Breast epithelium (tissue), 4 donors: ENCODE data around the gene DDX43. TPM values are rescaled to one million over a fixed set of nuclear protein-coding genes. Genes with fewer than 3 reads are reported as not detected.

Source experiments
- DNase-seq, 2 donors: peaks; one replicate each; pipeline ENCODE4 v3.0.0-alpha.2; 2019; ENCODE audit warnings: low spot score in 2 of 2
- H3K27ac ChIP-seq, 2 donors: fragments of 200-600 bp; sonication (generic) in 1 of 2; one replicate each; pipeline ENCODE4 v1.5.1; 2016 to 2019; ENCODE audit warnings: mild to moderate bottlenecking in 1 of 2
- H3K27me3 ChIP-seq, 2 donors: fragments of 200-600 bp; sonication (generic) in 1 of 2; one replicate each; pipeline versions ENCODE4 v1.5.1 to v1.6.0; 2017 to 2019; ENCODE audit warnings: control low read depth in 1 of 2, mild to moderate bottlenecking in 1 of 2
- H3K36me3 ChIP-seq: fragments of 200-600 bp; one replicate; pipeline ENCODE4 v1.5.1; 2019
- H3K4me1 ChIP-seq, 2 donors: fragments of 200-600 bp; sonication (generic); one replicate each; pipeline ENCODE4 v1.5.1; 2016 to 2019; ENCODE audit warnings: control low read depth in 1 of 2
- H3K4me3 ChIP-seq, 3 donors: fragments of 200-600 bp; sonication (generic); 1 replicate in 2 of 3; 2 replicates in 1 of 3; pipeline ENCODE4 v1.5.1; 2016 to 2019; ENCODE audit warnings: mild to moderate bottlenecking in 3 of 3, moderate library complexity in 2 of 3
- H3K9me3 ChIP-seq, 2 donors: fragments of 200-600 bp; sonication (generic) in 1 of 2; one replicate each; pipeline ENCODE4 v1.5.1; 2016 to 2019; ENCODE audit warnings: control low read depth in 1 of 2
- CTCF ChIP-seq, 3 donors: fragments of 450-650 bp; IDR thresholded peaks; one replicate each; pipeline ENCODE4 v1.5.1; 2016 to 2017; ENCODE audit warnings: antibody characterized with exemption in 3 of 3, mild to moderate bottlenecking in 3 of 3, moderate library complexity in 3 of 3
- POLR2A ChIP-seq: fragments of 450-650 bp; IDR thresholded peaks from one replicate; pipeline ENCODE4 v1.6.1; 2016; ENCODE audit warnings: antibody characterized with exemption, mild to moderate bottlenecking, moderate library complexity
- POLR2AphosphoS5 ChIP-seq, 3 donors: sonication (generic); formaldehyde crosslinking; IDR thresholded peaks; one replicate each; pipeline ENCODE4 v1.6.1; 2017; ENCODE audit warnings: antibody characterized with exemption in 3 of 3
- intact Hi-C: fragments of 100-400 bp; cut with DNase I; formaldehyde crosslinking; loops from one replicate; pipeline ENCODE4 v1.15.1; 2023; ENCODE audit warnings: low total_unique reads
- total RNA-seq, 3 donors: library from RNA; depleted of rRNA; stranded (reverse); fragments of >200 nt; gene quantifications; one replicate each; pipeline ENCODE4 v1.1.0, GENCODE V29; 2016

Gene DDX43
- total RNA-seq, 3 donors from 2014 or later = 1.5 to 5.9 (median 5.0) TPM

GRCh38 chr6:73395875-73396274 is 1.2 kb downstream of the DDX43 start:
- no peak for TF ChIP-seq POLR2A
- TF ChIP-seq POLR2AphosphoS5 (IDR thresholded peaks at IDR 0.05) = no peak
- Histone ChIP-seq H3K9me3 (no peaks in the 10 kb centered on the region), H3K27ac (no peak overlapping the region), H3K27me3 (no peaks in the 10 kb centered on the region), H3K4me3 (no peak overlapping the region), H3K4me1 (no peaks in the 10 kb centered on the region), H3K36me3 (no peaks in the 10 kb centered on the region)
- no peak for DNase-seq
- intact Hi-C loops = no loop called here

- intact Hi-C loops = no loop called here
- Histone ChIP-seq H3K36me3 (no peaks in the 10 kb centered on the region), H3K9me3 (no peaks in the 10 kb centered on the region), H3K4me3 (no peak overlapping the region), H3K4me1 (no peaks in the 10 kb centered on the region), H3K27ac (no peak overlapping the region), H3K27me3 (no peaks in the 10 kb centered on the region)
- TF ChIP-seq POLR2AphosphoS5 (IDR thresholded peaks at IDR 0.05) (no peak), POLR2A (no peak), CTCF (IDR thresholded peaks at IDR 0.05) (no peak)
- no peak for DNase-seq
These were observed 6.0 kb downstream of the DDX43 start for GRCh38 chr6:73400656-73401055.

GRCh38 chr6:73409395-73409794 is 14.8 kb downstream of the DDX43 start:
- Histone ChIP-seq H3K36me3 (no peaks in the 10 kb centered on the region), H3K4me3 (no peak overlapping the region), H3K27me3 (no peaks in the 10 kb centered on the region), H3K9me3 (no peaks in the 10 kb centered on the region), H3K27ac (no peak overlapping the region), H3K4me1 (no peaks in the 10 kb centered on the region)
- DNase-seq = no peak
- TF ChIP-seq CTCF (IDR thresholded peaks at IDR 0.05) (no peak), POLR2AphosphoS5 (IDR thresholded peaks at IDR 0.05) (no peak), POLR2A (no peak)
- intact Hi-C loops = no loop called here

- no peak for DNase-seq
- H3K36me3 ChIP-seq = no peaks in the 10 kb centered on the region
- no peaks in the 10 kb centered on the region for H3K4me1 ChIP-seq
- intact Hi-C loops = no loop called here
- no peak overlapping the region for H3K4me3 ChIP-seq
- TF ChIP-seq POLR2AphosphoS5 (IDR thresholded peaks at IDR 0.05) (no peak), POLR2A (no peak), CTCF (IDR thresholded peaks at IDR 0.05) (no peak)
- H3K27ac ChIP-seq = no peak overlapping the region
- no peaks in the 10 kb centered on the region for H3K27me3 ChIP-seq
- no peaks in the 10 kb centered on the region for H3K9me3 ChIP-seq
These were observed 18.5 kb downstream of the DDX43 start for GRCh38 chr6:73413102-73413501.

GRCh38 chr6:73418081-73418741 is 23.6 kb downstream of the DDX43 start:
- intact Hi-C loops = no loop called here
- no peak overlapping the region for H3K27ac ChIP-seq

More at GRCh38 chr6:73418081-73418741, 23.6 kb downstream of the DDX43 start:
- Histone ChIP-seq H3K4me1 (no peaks in the 10 kb centered on the region), H3K27me3 (no peaks in the 10 kb centered on the region), H3K4me3 (no peak overlapping the region), H3K36me3 (no peaks in the 10 kb centered on the region), H3K9me3 (no peaks in the 10 kb centered on the region)
- TF ChIP-seq POLR2A (no peak), CTCF (IDR thresholded peaks at IDR 0.05) (no peak), POLR2AphosphoS5 (IDR thresholded peaks at IDR 0.05) (no peak)
- no peak for DNase-seq
